ENCODE measurements around the gene ZSCAN2.
"Not testable (repeated sequence)": the region's sequence is repeated elsewhere in the genome, so short reads cannot be mapped to it uniquely, and the experiment has no call there.

Gene ZSCAN2

DNA sequence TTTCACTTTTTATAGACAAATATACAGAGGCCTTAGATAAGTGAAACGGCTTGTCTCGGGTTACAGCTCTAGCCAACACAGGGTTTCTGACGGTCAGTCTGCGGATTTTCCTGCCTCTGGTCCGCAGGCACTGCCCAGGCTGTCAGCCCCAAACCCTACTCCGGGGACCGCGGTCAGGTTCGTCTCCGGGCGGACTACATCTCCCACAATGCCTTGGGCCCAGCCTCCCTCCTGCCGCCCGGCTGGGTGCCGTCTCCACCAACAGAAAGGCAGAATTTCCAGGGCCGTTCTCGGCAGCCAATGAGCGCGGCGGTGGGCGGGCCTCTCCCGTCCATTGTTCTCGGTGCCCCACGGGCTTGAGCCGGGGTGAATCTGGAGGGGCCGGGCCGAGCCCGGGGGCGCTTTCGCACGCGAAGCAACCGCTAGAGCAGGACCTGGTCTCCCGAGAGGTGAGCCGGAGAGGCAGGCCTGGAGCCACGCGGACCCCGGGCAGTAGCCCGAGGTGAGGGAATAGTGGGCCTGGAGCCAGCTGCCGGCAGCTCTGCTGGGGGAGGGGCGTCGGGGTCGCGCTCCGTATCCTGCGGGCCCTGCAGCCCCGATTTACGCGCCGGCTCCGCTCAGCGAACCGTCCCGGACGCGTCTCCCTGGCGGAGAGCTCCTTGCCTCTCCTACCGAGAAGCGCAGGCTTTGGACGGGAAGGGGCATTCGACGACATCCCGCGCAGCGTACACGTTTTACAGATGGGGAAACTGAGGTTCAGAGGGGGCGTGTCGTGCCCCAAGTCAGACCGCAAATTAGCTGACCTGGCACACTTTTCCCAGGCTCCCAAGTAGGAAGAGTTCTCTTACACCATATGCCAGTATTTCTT, at the start of gene ZSCAN2:
Gene ZSCAN2, plus strand, starts transcription at position 323 of the 868 bp plus-strand sequence. CDS start 2,919 bp downstream, outside the sequence.
- no peaks in the 10 kb centered on the region for H3K9me3 Mint-ChIP-seq (ENCODE audit: low read depth)

DNA sequence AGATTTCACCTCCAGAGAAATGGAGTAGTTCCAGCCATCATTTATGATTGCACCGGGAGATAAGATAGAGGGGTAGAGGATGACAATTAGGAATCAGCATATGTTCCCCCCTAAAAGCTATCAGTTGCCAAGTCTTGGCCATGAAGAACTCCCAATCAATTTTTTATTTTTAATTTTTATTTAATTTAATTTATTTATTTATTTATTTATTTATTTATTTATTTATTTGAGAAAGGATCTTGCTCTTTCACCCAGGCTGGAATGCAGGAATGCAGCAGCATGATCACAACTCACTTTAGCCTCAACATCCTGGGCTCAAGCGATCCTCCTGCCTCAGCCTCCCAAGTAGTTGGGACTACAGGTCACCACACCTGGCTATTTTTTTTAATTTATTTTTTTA, 49.2 kb upstream of the ZSCAN2 start:
- H3K4me3 Mint-ChIP-seq; H3K27ac Mint-ChIP-seq; H3K9me3 Mint-ChIP-seq (ENCODE audit: low read depth); H3K27me3 Mint-ChIP-seq: not testable (repeated sequence)
- H3K4me1 Mint-ChIP-seq (ENCODE audit: low read depth), result peaks cover 21% of the 10 kb centered on the region
- peaks cover 16% of the 10 kb centered on the region for H3K36me3 Mint-ChIP-seq

More for the DNA sequence above, at the start of gene ZSCAN2:
- peaks cover 61% of the 10 kb centered on the region for H3K4me1 Mint-ChIP-seq (ENCODE audit: low read depth)
- no peaks in the 10 kb centered on the region for H3K27me3 Mint-ChIP-seq
- H3K4me3 Mint-ChIP-seq, result peak within 1 kb of the TSS; percentile 95
- H3K27ac Mint-ChIP-seq, result peak within 1 kb of the TSS; percentile 85
- peaks cover 10% of the 10 kb centered on the region for H3K36me3 Mint-ChIP-seq

DNA sequence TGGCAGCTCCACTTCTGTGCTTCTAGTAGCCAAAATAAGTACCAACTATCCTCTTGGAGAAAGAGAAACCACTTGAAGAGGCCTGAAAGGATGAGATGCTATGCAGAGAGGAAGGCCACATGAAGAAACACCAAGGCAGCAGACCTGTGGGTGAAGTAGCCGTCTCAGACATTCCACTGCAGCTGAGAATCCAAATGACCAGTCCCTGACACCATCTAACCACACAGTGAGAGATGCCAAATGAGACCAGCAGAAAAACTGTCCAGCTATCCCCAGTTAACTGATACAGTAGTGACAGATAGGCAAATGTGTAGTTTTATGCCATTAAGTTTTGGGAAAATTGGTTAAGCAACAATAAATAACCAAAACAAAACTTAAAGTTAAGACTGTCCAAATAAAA, 47.9 kb upstream of the ZSCAN2 start:
- H3K4me3 Mint-ChIP-seq, result no peak overlapping the region
- no peaks in the 10 kb centered on the region for H3K9me3 Mint-ChIP-seq (ENCODE audit: low read depth)
- no peaks in the 10 kb centered on the region for H3K27me3 Mint-ChIP-seq

GRCh38 chr15:84556690-84557089, 44.1 kb upstream of the ZSCAN2 start:
- not testable (repeated sequence) for H3K9me3 Mint-ChIP-seq (ENCODE audit: low read depth); H3K27me3 Mint-ChIP-seq; H3K36me3 Mint-ChIP-seq; H3K4me1 Mint-ChIP-seq (ENCODE audit: low read depth); H3K4me3 Mint-ChIP-seq; H3K27ac Mint-ChIP-seq

More for the DNA sequence above, 47.9 kb upstream of the ZSCAN2 start:
- H3K4me1 Mint-ChIP-seq (ENCODE audit: low read depth), result peaks cover 14% of the 10 kb centered on the region
- peaks cover 16% of the 10 kb centered on the region for H3K36me3 Mint-ChIP-seq
- H3K27ac Mint-ChIP-seq, result no peak overlapping the region

DNA sequence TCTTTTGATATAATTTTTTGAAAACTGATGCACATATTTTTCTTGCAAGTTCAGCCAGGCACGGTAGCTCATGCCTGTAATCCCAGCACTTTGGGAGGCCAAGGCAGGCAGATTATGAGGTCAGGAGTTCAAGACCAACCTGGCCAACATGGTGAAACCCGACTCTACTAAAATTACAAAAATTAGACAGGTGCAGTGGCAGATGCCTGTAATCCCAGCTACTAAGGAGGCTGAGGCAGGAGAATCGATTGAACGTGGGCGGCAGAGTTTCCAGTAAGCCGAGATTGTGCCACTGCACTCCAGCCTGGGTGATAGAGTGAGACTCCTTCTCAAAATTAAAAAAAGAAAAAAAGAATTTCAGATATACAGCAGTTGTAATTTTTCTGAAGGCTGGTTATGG, 32.8 kb upstream of the ZSCAN2 start:
- H3K27me3 Mint-ChIP-seq; H3K36me3 Mint-ChIP-seq; H3K4me1 Mint-ChIP-seq (ENCODE audit: low read depth); H3K4me3 Mint-ChIP-seq; H3K27ac Mint-ChIP-seq; H3K9me3 Mint-ChIP-seq (ENCODE audit: low read depth): not testable (repeated sequence)

- Mint-ChIP-seq H3K9me3 (ENCODE audit: low read depth) (no peaks in the 10 kb centered on the region), H3K4me1 (ENCODE audit: low read depth) (peaks cover 7% of the 10 kb centered on the region), H3K27me3 (no peaks in the 10 kb centered on the region), H3K36me3 (peaks cover 2% of the 10 kb centered on the region), H3K27ac (peak overlapping the region; percentile 22), H3K4me3 (peak overlapping the region; percentile 82)
Observed at GRCh38 chr15:84570164-84570735, 30.6 kb upstream of the ZSCAN2 start.

DNA sequence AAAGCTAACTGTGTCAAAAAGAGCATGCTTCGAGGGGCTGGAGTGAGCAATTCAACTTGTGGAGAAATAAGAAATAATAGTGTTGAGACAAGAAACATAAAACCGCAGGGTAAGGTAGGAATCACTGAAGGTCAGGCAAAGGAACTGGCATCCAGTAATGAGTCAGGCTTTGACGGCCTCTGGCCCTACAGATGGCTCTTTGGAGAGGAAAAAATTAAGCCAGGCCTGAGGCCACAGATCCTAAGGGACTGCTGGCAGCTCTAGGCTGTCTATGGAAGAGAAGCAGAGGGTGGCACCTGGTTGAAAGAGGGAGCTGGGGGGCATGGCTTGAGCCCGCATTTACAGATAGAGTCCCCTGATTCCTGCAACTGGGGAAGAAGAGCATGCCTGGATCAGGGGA, 28.6 kb upstream of the ZSCAN2 start:
- Mint-ChIP-seq H3K9me3 (ENCODE audit: low read depth) (no peaks in the 10 kb centered on the region), H3K4me1 (ENCODE audit: low read depth) (peaks cover 6% of the 10 kb centered on the region), H3K4me3 (no peak overlapping the region), H3K27me3 (no peaks in the 10 kb centered on the region), H3K27ac (no peak overlapping the region), H3K36me3 (no peaks in the 10 kb centered on the region)

- H3K36me3 Mint-ChIP-seq, result no peaks in the 10 kb centered on the region
- peaks cover 2% of the 10 kb centered on the region for H3K4me1 Mint-ChIP-seq (ENCODE audit: low read depth)
- H3K9me3 Mint-ChIP-seq (ENCODE audit: low read depth), result no peaks in the 10 kb centered on the region
- no peak overlapping the region for H3K27ac Mint-ChIP-seq
- no peaks in the 10 kb centered on the region for H3K27me3 Mint-ChIP-seq
- no peak overlapping the region for H3K4me3 Mint-ChIP-seq
Observed at GRCh38 chr15:84575493-84575892, 25.3 kb upstream of the ZSCAN2 start.

DNA sequence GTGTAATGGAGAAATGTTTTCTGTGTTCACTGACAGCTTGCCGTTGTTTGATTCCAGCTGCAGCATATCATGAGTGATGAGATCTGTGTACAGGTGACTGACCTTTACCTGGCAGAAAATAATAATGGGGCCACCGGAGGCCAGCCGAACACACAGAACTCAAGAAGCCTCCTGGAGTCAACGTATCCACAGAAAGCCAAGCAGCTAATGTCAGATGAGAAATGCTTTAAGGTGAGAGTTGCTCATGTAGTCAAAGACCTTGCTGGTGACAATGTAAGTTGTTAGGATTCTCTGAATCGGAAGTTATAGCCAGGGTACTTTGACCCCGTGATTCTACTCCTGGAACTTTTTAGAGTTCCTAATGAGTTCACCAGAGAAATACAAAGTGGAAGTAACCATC, 22.9 kb upstream of the ZSCAN2 start:
- H3K27me3 Mint-ChIP-seq, result not testable (repeated sequence)

GRCh38 chr15:84579261-84579721, 21.5 kb upstream of the ZSCAN2 start:
- not testable (repeated sequence) for H3K27me3 Mint-ChIP-seq; H3K4me3 Mint-ChIP-seq; H3K36me3 Mint-ChIP-seq; H3K4me1 Mint-ChIP-seq (ENCODE audit: low read depth); H3K9me3 Mint-ChIP-seq (ENCODE audit: low read depth); H3K27ac Mint-ChIP-seq

More for the DNA sequence above, 22.9 kb upstream of the ZSCAN2 start:
- not testable (repeated sequence) for H3K9me3 Mint-ChIP-seq (ENCODE audit: low read depth); H3K4me3 Mint-ChIP-seq; H3K27ac Mint-ChIP-seq; H3K36me3 Mint-ChIP-seq; H3K4me1 Mint-ChIP-seq (ENCODE audit: low read depth)

DNA sequence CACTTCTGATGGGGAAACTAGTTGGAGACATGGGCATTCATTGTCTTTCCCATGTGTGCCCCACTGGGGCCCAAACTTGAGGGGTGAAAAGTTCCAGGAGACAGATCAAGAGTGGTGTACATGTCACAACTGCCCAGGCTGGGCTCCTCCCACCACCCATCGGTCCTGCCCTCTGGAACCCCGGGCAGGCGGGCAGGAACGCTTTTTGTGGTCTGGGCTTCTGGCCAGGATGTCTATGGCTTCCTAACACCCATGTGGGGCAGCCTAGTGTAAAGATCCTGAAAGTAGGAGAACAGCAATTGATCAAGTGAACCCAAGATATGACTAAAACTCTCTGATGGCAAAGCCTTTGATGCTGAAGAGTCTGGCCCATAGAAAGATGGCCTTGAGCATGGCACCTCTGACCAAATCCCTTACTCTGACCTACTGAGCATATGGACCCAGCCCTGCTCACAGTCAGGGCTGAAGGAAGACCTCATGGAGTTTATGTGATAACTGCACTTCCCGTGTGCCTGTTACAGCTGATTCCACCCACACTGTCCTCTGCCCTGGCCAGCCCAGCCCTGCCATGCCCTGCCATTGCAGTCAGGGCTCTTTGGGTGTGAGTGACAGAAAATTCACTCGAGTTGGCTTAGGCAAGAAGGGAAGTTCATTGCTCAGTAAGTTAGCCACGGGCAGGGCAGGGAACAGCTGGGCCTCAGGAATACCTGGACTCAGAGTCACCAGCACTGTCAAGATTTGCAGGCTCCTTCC, 19.0 kb upstream of the ZSCAN2 start:
- not testable (repeated sequence) for H3K27me3 Mint-ChIP-seq; H3K4me3 Mint-ChIP-seq; H3K9me3 Mint-ChIP-seq (ENCODE audit: low read depth); H3K4me1 Mint-ChIP-seq (ENCODE audit: low read depth); H3K36me3 Mint-ChIP-seq; H3K27ac Mint-ChIP-seq

GRCh38 chr15:84582583-84583157, 18.1 kb upstream of the ZSCAN2 start:
- no peaks in the 10 kb centered on the region for H3K27me3 Mint-ChIP-seq
- H3K36me3 Mint-ChIP-seq, result no peaks in the 10 kb centered on the region
- no peaks in the 10 kb centered on the region for H3K4me1 Mint-ChIP-seq (ENCODE audit: low read depth)
- no peak overlapping the region for H3K27ac Mint-ChIP-seq
- no peak overlapping the region for H3K4me3 Mint-ChIP-seq
- no peaks in the 10 kb centered on the region for H3K9me3 Mint-ChIP-seq (ENCODE audit: low read depth)

- not testable (repeated sequence) for H3K36me3 Mint-ChIP-seq, H3K27me3 Mint-ChIP-seq
Observed at GRCh38 chr15:84583921-84584320, 16.9 kb upstream of the ZSCAN2 start.

DNA sequence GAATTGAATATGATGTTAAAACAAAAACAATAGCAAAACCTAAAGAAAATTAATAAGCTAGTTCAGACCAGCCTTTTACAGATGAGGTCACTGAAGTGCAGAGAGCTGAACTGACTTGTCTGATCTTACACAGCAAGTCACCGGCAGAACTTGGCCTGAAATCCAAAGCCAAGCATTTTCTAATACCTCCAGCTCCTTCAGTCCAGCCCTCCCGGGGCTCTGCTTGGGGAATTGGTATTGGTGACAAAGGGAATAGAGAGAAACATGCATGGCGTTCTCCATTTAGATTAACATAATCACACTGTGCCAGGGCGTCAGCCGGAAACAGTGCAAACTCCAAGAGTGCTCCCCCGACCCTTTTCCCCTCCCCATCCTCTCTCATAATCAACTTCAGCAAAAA, 14.1 kb upstream of the ZSCAN2 start:
- Mint-ChIP-seq H3K4me3 (no peak overlapping the region), H3K36me3 (no peaks in the 10 kb centered on the region), H3K9me3 (ENCODE audit: low read depth) (no peaks in the 10 kb centered on the region), H3K4me1 (ENCODE audit: low read depth) (peaks cover 2% of the 10 kb centered on the region), H3K27ac (no peak overlapping the region), H3K27me3 (no peaks in the 10 kb centered on the region)

More at GRCh38 chr15:84583921-84584320, 16.9 kb upstream of the ZSCAN2 start:
- not testable (repeated sequence) for H3K9me3 Mint-ChIP-seq (ENCODE audit: low read depth); H3K4me3 Mint-ChIP-seq; H3K4me1 Mint-ChIP-seq (ENCODE audit: low read depth); H3K27ac Mint-ChIP-seq

All from activated naive CD8-positive, alpha-beta T cell (primary cell).